ENCODE results near the gene CARD11.

CARD11 gene

GRCh38 chr7:2873146-2873545 is 170.5 kb downstream of the CARD11 start:
- no peak overlapping the region for H3K27ac ChIP-seq (replicated peaks)
- TF ChIP-seq POLR2AphosphoS5 (IDR thresholded peaks at IDR 0.05; ENCODE audit: low read depth) (no peak), GABPA (IDR thresholded peaks at IDR 0.05; ENCODE audit: low read depth) (no peak), SPI1 (IDR thresholded peaks at IDR 0.05; ENCODE audit: borderline replicate concordance, low read depth) (no peak), REST (IDR thresholded peaks at IDR 0.05; ENCODE audit: insufficient replicate concordance, low read depth) (no peak), CTCF (IDR thresholded peaks at IDR 0.05; ENCODE audit: insufficient read depth, low read length) (no peak)
- no peak for DNase-seq (ENCODE audit: low read depth in 1 of 2, low spot score in 1 of 2)
- H3K27me3 ChIP-seq (ENCODE audit: insufficient read depth, poor library complexity, severe bottlenecking) = no peaks in the 10 kb centered on the region
- H3K4me3 ChIP-seq (replicated peaks; ENCODE audit: insufficient read depth, low read length) = no peak overlapping the region

- TF ChIP-seq SPI1 (IDR thresholded peaks at IDR 0.05; ENCODE audit: borderline replicate concordance, low read depth) (no peak), GABPA (IDR thresholded peaks at IDR 0.05; ENCODE audit: low read depth) (no peak)
- no peak overlapping the region for H3K4me3 ChIP-seq (replicated peaks; ENCODE audit: insufficient read depth, low read length)
- no peak for DNase-seq (ENCODE audit: low read depth in 1 of 2, low spot score in 1 of 2)
- H3K27me3 ChIP-seq (ENCODE audit: insufficient read depth, poor library complexity, severe bottlenecking) = no peaks in the 10 kb centered on the region
- H3K27ac ChIP-seq (replicated peaks) = no peak overlapping the region
Observed at GRCh38 chr7:2872296-2872874, 171.3 kb downstream of the CARD11 start.

- H3K27me3 ChIP-seq (ENCODE audit: insufficient read depth, poor library complexity, severe bottlenecking) = no peaks in the 10 kb centered on the region
- TF ChIP-seq GABPA (IDR thresholded peaks at IDR 0.05; ENCODE audit: low read depth) (no peak), SPI1 (IDR thresholded peaks at IDR 0.05; ENCODE audit: borderline replicate concordance, low read depth) (peak; percentile 8; the same call in 1 of the 2 replicates)
- DNase-seq (ENCODE audit: low read depth in 1 of 2, low spot score in 1 of 2) = peak; percentile 51 to 83
- H3K27ac ChIP-seq (replicated peaks) = no peak overlapping the region
- H3K4me3 ChIP-seq (replicated peaks; ENCODE audit: insufficient read depth, low read length) = no peak overlapping the region
Observed at GRCh38 chr7:2870471-2870931, 173.2 kb downstream of the CARD11 start.

- TF ChIP-seq REST (IDR thresholded peaks at IDR 0.05; ENCODE audit: insufficient replicate concordance, low read depth) = no peak
- TF ChIP-seq CTCF (IDR thresholded peaks at IDR 0.05; ENCODE audit: insufficient read depth, low read length) = no peak
- no peak for TF ChIP-seq GABPA (IDR thresholded peaks at IDR 0.05; ENCODE audit: low read depth)
- TF ChIP-seq SPI1 (IDR thresholded peaks at IDR 0.05; ENCODE audit: borderline replicate concordance, low read depth) = no peak
- TF ChIP-seq POLR2AphosphoS5 (IDR thresholded peaks at IDR 0.05; ENCODE audit: low read depth) = no peak
- H3K27ac ChIP-seq (replicated peaks) = no peak overlapping the region
Observed at GRCh38 chr7:2869981-2870380, 173.7 kb downstream of the CARD11 start.

GRCh38 chr7:2866601-2867000 is 177.1 kb downstream of the CARD11 start:
- Histone ChIP-seq H3K27me3 (ENCODE audit: insufficient read depth, poor library complexity, severe bottlenecking) (no peaks in the 10 kb centered on the region), H3K27ac (replicated peaks) (no peak overlapping the region), H3K4me3 (replicated peaks; ENCODE audit: insufficient read depth, low read length) (no peak overlapping the region)
- DNase-seq (ENCODE audit: low read depth in 1 of 2, low spot score in 1 of 2) = no peak
- no peak for TF ChIP-seq SPI1 (IDR thresholded peaks at IDR 0.05; ENCODE audit: borderline replicate concordance, low read depth)
- TF ChIP-seq POLR2AphosphoS5 (IDR thresholded peaks at IDR 0.05; ENCODE audit: low read depth) = no peak
- no peak for TF ChIP-seq GABPA (IDR thresholded peaks at IDR 0.05; ENCODE audit: low read depth)
- no peak for TF ChIP-seq CTCF (IDR thresholded peaks at IDR 0.05; ENCODE audit: insufficient read depth, low read length)
- no peak for TF ChIP-seq REST (IDR thresholded peaks at IDR 0.05; ENCODE audit: insufficient replicate concordance, low read depth)

More at GRCh38 chr7:2869981-2870380, 173.7 kb downstream of the CARD11 start:
- no peak for DNase-seq (ENCODE audit: low read depth in 1 of 2, low spot score in 1 of 2)
- H3K27me3 ChIP-seq (ENCODE audit: insufficient read depth, poor library complexity, severe bottlenecking) = no peaks in the 10 kb centered on the region
- no peak overlapping the region for H3K4me3 ChIP-seq (replicated peaks; ENCODE audit: insufficient read depth, low read length)

Data from HL-60 (cell line).